Caco-2 (cell line): Measurements from ENCODE around the gene HJV. TPM values are rescaled to one million over a fixed set of nuclear protein-coding genes. Genes with fewer than 3 reads are reported as not detected.
"Not testable (repeated sequence)": the region's sequence is repeated elsewhere in the genome, so short reads cannot be mapped to it uniquely, and the experiment has no call there.

ENCODE experiments used
- Bru-seq: library from RNA; stranded (reverse); fragments of 400-500 nt; gene quantifications from one replicate; lab custom pipeline; 2021; lab: Mats Ljungman, UMichigan
- BruChase-seq, 2 experiments: library from RNA; stranded (reverse); fragments of 400-500 nt; gene quantifications; one replicate each; lab custom pipeline; 2021; lab: Mats Ljungman, UMichigan
- BruUV-seq: library from RNA; stranded (reverse); fragments of 400-500 nt; replicated peaks from 2 replicates; lab custom pipeline; 2021; lab: Mats Ljungman, UMichigan
- CTCF ChIA-PET: fragments of 300-600 bp; sonication (Branson Sonifier 250); formaldehyde crosslinking; loops from one replicate; lab custom pipeline; 2022; ENCODE audit warnings: antibody characterized with exemption; lab: Charles Lee
- POLR2A ChIA-PET: fragments of 300-600 bp; sonication (Branson Sonifier 250); formaldehyde crosslinking; loops from one replicate; lab custom pipeline; 2022; ENCODE audit warnings: antibody characterized with exemption; lab: Charles Lee
- DNase-seq, 2 experiments: peaks; one replicate each; pipeline versions ENCODE4 v3.0.0 to v3.0.0-alpha.2; 2020 to 2022
- H3K27me3 ChIP-seq: replicated peaks from 2 replicates; pipeline ENCODE4 v1.6.0; 2011; ENCODE audit warnings: low read length; ENCODE audit not compliant: control insufficient read depth, insufficient read depth
- H3K36me3 ChIP-seq: 2 replicates; pipeline ENCODE4 v1.5.1; 2011; ENCODE audit warnings: low read length; ENCODE audit not compliant: control insufficient read depth, insufficient read depth
- H3K4me1 ChIP-seq: fragments of 250-450 bp; sonication (Bioruptor Pico); 2 replicates; pipeline ENCODE4 v1.5.1; 2020; ENCODE audit warnings: mild to moderate bottlenecking
- H3K4me3 ChIP-seq: 2 replicates; pipeline ENCODE4 v1.5.1; 2011; ENCODE audit warnings: low read depth, mild to moderate bottlenecking, control low read depth, low read length
- H3K9me3 ChIP-seq: fragments of 250-450 bp; sonication (Bioruptor Pico); 2 replicates; pipeline ENCODE4 v1.5.1; 2020; ENCODE audit warnings: mild to moderate bottlenecking, moderate library complexity
- H3K27ac Mint-ChIP-seq: one replicate; pipeline ENCODE4 v1.8.0; 2022; ENCODE audit warnings: mixed read lengths; ENCODE audit not compliant: unreplicated experiment
- H3K27me3 Mint-ChIP-seq: one replicate; pipeline ENCODE4 v1.8.0; 2022; ENCODE audit warnings: mixed read lengths; ENCODE audit not compliant: insufficient read depth, unreplicated experiment
- H3K36me3 Mint-ChIP-seq: one replicate; pipeline ENCODE4 v1.8.0; 2022; ENCODE audit warnings: mild to moderate bottlenecking, mixed read lengths; ENCODE audit not compliant: insufficient read depth, unreplicated experiment
- H3K4me1 Mint-ChIP-seq: one replicate; pipeline ENCODE4 v1.8.0; 2022; ENCODE audit warnings: low read depth, mixed read lengths; ENCODE audit not compliant: unreplicated experiment
- H3K4me3 Mint-ChIP-seq: one replicate; pipeline ENCODE4 v1.8.0; 2022; ENCODE audit warnings: mild to moderate bottlenecking, moderate library complexity, mixed read lengths; ENCODE audit not compliant: unreplicated experiment
- H3K9me3 Mint-ChIP-seq: one replicate; pipeline ENCODE4 v1.8.0; 2022; ENCODE audit warnings: mixed read lengths; ENCODE audit not compliant: unreplicated experiment
- intact Hi-C: fragments of 100-400 bp; cut with micrococcal nuclease; formaldehyde crosslinking; loops from one replicate; pipeline ENCODE4 v1.10.0; 2022; ENCODE audit not compliant: unreplicated experiment
- long read RNA-seq: library from polyadenylated mRNA; stranded (forward); transcript quantifications from one replicate; pipeline ENCODE4 v2.0.0, GENCODE V29; 2022
- total RNA-seq: library from RNA; stranded (reverse); gene quantifications from 2 replicates; pipeline ENCODE4 v1.2.3, GENCODE V29; 2022
- TF ChIP-seq, protein P1 (sequence below), 2 experiments: fragments of 200-600 bp in 1 of 2; IDR thresholded peaks; 1 replicate in 1 of 2; 2 replicates in 1 of 2; pipeline versions ENCODE4 v1.5.1 to v1.8.0; 2011 to 2022; ENCODE audit warnings: antibody characterized with exemption in 1 of 2, control low read depth in 1 of 2, inconsistent platforms in 1 of 2, low read depth in 1 of 2, low read length in 1 of 2, mild to moderate bottlenecking in 1 of 2, moderate library complexity in 1 of 2; ENCODE audit not compliant: insufficient read depth in 1 of 2, severe bottlenecking in 1 of 2, unreplicated experiment in 1 of 2

HJV gene, protein sequence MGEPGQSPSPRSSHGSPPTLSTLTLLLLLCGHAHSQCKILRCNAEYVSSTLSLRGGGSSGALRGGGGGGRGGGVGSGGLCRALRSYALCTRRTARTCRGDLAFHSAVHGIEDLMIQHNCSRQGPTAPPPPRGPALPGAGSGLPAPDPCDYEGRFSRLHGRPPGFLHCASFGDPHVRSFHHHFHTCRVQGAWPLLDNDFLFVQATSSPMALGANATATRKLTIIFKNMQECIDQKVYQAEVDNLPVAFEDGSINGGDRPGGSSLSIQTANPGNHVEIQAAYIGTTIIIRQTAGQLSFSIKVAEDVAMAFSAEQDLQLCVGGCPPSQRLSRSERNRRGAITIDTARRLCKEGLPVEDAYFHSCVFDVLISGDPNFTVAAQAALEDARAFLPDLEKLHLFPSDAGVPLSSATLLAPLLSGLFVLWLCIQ
- total RNA-seq, result not detected in 2 replicates
- percentile 17 among the genes with signal in this experiment for Bru-seq, nascent RNA
- percentile 8 among the genes with signal in this experiment for BruChase-seq, experiment 1, labeled RNA remaining after a 2-hour chase
- BruChase-seq, experiment 2, labeled RNA remaining after a 6-hour chase, result percentile 17 among the genes with signal in this experiment
- long read RNA-seq, result 0 reads

DNA sequence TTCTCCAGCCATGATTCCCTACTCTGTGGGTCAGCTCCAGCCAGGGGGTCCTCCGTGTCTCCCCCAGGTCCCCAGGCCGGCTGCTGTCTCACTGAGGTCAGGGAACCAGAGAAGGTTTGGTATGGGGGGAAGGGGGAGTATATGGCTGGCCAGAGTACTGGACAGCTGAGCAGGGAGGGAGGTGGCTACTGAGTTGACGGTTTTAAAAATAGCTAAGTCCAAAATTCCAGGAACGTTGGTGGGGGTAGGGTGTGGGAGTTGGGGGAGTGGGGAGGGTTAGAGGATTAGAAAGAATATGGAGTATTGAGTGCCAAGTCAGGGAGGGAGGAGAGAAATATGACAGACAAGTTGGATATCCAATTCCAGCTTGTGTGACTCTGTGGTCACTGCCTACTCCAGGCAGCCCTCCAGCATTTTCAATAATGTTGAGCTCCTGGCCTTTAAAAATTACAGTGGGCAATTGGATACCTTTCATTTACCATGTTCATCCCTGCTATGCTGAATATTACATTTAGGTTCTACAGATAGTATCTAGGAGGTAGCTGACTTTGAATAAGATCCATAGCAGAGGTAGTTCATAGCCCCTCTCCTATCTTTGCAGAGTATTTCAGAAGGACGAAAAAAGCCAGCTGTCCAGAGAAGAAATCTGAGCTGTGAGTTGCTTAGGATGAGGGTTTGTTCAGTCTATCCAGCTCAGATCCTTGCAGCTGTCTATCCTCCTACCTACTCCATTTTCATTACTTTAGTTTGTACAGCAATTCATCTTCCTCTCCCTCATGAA is at the start of gene HJV:
HJV (minus strand) TSS at position 114 of the 781 bp plus-strand sequence. CDS start 1,504 bp downstream, outside the sequence.
- intact Hi-C loops, result no loop called here
- Mint-ChIP-seq H3K36me3 (no peaks in the 10 kb centered on the region), H3K27me3 (peaks cover 6% of the 10 kb centered on the region), H3K9me3 (no peaks in the 10 kb centered on the region), H3K4me3 (no peak within 1 kb of the TSS), H3K27ac (no peak within 1 kb of the TSS), H3K4me1 (peaks cover 29% of the 10 kb centered on the region)
- Histone ChIP-seq H3K4me3 (no peak within 1 kb of the TSS), H3K9me3 (no peaks in the 10 kb centered on the region), H3K36me3 (no peaks in the 10 kb centered on the region), H3K27me3 (no peaks in the 10 kb centered on the region), H3K4me1 (peaks cover 13% of the 10 kb centered on the region)
- CTCF ChIA-PET, result interaction anchor here (1.3 to 2.1 kb wide), 2 partner anchors 10 to 42 kb away, joined by 6 read pairs; no protein-coding TSS in a partner anchor
- POLR2A ChIA-PET, result interaction anchor here (0.6 kb wide), 1 partner anchor 25 kb away, joined by 3 read pairs; no protein-coding TSS in a partner anchor
- no peak for DNase-seq
- TF ChIP-seq, protein P1, sequence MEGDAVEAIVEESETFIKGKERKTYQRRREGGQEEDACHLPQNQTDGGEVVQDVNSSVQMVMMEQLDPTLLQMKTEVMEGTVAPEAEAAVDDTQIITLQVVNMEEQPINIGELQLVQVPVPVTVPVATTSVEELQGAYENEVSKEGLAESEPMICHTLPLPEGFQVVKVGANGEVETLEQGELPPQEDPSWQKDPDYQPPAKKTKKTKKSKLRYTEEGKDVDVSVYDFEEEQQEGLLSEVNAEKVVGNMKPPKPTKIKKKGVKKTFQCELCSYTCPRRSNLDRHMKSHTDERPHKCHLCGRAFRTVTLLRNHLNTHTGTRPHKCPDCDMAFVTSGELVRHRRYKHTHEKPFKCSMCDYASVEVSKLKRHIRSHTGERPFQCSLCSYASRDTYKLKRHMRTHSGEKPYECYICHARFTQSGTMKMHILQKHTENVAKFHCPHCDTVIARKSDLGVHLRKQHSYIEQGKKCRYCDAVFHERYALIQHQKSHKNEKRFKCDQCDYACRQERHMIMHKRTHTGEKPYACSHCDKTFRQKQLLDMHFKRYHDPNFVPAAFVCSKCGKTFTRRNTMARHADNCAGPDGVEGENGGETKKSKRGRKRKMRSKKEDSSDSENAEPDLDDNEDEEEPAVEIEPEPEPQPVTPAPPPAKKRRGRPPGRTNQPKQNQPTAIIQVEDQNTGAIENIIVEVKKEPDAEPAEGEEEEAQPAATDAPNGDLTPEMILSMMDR (IDR thresholded peaks at IDR 0.05; ENCODE audit: insufficient read depth in 1 of 2, low read depth in 1 of 2, low read length in 1 of 2, severe bottlenecking in 1 of 2, unreplicated experiment in 1 of 2), result no peak
- no TSS peak for BruUV-seq

DNA sequence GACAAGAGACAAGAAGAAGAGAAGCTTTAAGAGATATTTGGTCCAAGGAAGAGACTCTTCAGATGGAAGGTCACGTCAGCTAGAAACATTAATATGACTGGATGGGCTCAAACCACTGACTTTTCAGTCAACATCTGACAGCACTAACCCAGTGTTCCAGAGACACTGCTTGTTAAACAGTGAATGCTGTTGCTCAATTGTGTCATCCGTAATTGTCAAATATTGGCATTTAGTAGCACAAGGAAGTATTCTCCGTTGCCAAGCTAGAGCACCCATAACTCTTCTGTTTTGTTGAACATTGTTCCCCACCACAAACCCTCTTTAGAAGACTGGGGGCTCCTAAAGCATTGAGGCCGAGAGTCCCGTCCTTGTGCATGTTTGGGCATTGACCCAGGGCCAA is 37.6 kb upstream of the HJV start:
- H3K36me3 ChIP-seq, intact Hi-C loops, H3K4me1 Mint-ChIP-seq, H3K27me3 ChIP-seq, BruUV-seq, H3K4me3 Mint-ChIP-seq, H3K27me3 Mint-ChIP-seq, H3K9me3 Mint-ChIP-seq, H3K4me3 ChIP-seq, POLR2A ChIA-PET, DNase-seq, H3K9me3 ChIP-seq, H3K4me1 ChIP-seq, H3K36me3 Mint-ChIP-seq, CTCF ChIA-PET, H3K27ac Mint-ChIP-seq: not testable (repeated sequence)

DNA sequence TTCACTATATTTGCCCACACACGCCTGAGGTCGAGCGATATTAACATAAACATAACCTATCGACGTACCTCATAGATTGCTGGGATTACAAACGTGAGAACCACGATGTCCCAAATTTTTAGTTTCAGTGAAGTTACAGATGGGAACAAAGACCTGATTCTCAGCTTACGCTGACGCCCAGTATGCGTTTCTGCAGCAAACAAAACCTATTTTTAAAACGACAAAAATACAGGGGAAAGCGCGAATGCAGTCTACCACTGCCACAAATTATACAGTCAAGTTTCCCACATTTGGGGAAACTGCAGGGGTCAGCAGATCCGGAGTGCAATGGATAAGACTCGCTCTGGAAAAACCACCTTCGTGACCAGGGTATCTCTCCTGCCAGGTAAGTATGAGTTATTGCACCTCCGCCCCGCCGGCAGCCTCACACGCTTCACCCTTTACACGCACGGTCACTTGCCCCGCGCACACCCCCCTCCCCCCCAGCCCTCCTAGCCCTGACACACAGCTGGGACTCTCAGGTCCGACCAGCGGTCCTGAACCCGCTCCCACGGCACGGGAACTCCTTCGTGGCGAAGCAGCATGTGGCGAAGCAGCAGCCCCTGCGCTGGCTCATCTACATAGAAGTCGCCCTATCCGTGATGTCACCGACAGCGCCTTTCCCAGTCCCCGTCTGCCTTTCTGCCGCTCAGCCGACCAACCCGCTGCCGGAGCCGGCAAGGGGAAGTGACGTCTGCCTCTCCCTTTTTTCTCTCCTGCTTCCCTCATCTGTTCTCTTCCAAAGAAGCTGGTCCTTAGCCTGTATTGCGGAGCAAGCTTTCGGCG is 30.5 kb upstream of the HJV start:
- intact Hi-C loops, result loop anchor here (1.0 kb wide), 1 partner anchor 13 kb away; no protein-coding TSS in a partner anchor
- H3K4me3 ChIP-seq, result peak overlapping the region; percentile 45
- peak overlapping the region; percentile 100 for H3K27ac Mint-ChIP-seq
- DNase-seq, result peak; percentile 94 to 96
- POLR2A ChIA-PET, result interaction anchor here (0.5 to 4.1 kb wide), 12 partner anchors 8 to 771 kb away, joined by 3 to 88 read pairs (median 4); partner anchors contain the start of genes ANKRD34A, LIX1L, POLR3GL and RBM8A
- peak overlapping the region; percentile 74 for H3K4me3 Mint-ChIP-seq
- not testable (repeated sequence) for H3K27me3 Mint-ChIP-seq, H3K9me3 ChIP-seq, H3K9me3 Mint-ChIP-seq, H3K27me3 ChIP-seq, H3K36me3 ChIP-seq
- H3K36me3 Mint-ChIP-seq, result peaks cover 14% of the 10 kb centered on the region
- CTCF ChIA-PET, result interaction anchor here (1.0 to 1.1 kb wide), 3 partner anchors 17 to 206 kb away, joined by 3 to 4 read pairs (median 4); partner anchors contain the start of gene NUDT17
- H3K4me1 Mint-ChIP-seq, result peaks cover 14% of the 10 kb centered on the region
- peaks cover 32% of the 10 kb centered on the region for H3K4me1 ChIP-seq
- TSS peak; percentile 98 for BruUV-seq
